CD4-positive, alpha-beta T cell (primary cell): ENCODE results near the gene KIF27. TPM values are rescaled to one million over a fixed set of nuclear protein-coding genes. Genes with fewer than 3 reads are reported as not detected.

Source experiments
- ATAC-seq: fragments of 200-7000 bp; cut with Tn5 transposase; one replicate; pipeline ENCODE4 v1.10.0; 2022; ENCODE audit warnings: mild to moderate bottlenecking; ENCODE audit not compliant: poor library complexity
- CTCF ChIA-PET: fragments of 350-600 bp; sonication (Branson Sonifier 250); formaldehyde crosslinking; loops from one replicate; lab custom pipeline; 2021; ENCODE audit warnings: antibody characterized with exemption, inconsistent platforms; lab: Charles Lee
- POLR2A ChIA-PET: fragments of 350-600 bp; sonication (Branson Sonifier 250); formaldehyde crosslinking; loops from one replicate; lab custom pipeline; 2021; ENCODE audit warnings: antibody characterized with exemption, inconsistent platforms; lab: Charles Lee
- DNase-seq, 14 experiments: peaks; one replicate each; pipeline ENCODE4 v3.0.0-alpha.2; 2013 to 2020; ENCODE audit warnings: mixed read lengths in 2 of 14
- H3K27ac ChIP-seq, 2 donors: one replicate each; pipeline versions ENCODE4 v1.5.1 to v1.7.0; 2013; ENCODE audit warnings: low read length in 2 of 2, low read depth in 1 of 2, mild to moderate bottlenecking in 1 of 2
- H3K27me3 ChIP-seq, 2 experiments: 1 replicate in 1 of 2; 2 replicates in 1 of 2; pipeline versions ENCODE4 v1.6.1 to v1.7.0; 2013; ENCODE audit warnings: low read length in 2 of 2, control low read depth in 1 of 2, mild to moderate bottlenecking in 1 of 2, moderate library complexity in 1 of 2; ENCODE audit not compliant: insufficient read depth in 2 of 2, control insufficient read depth in 1 of 2
- H3K36me3 ChIP-seq: one replicate; pipeline ENCODE4 v1.6.1; 2013; ENCODE audit warnings: low read length, control low read depth; ENCODE audit not compliant: insufficient read depth
- H3K4me1 ChIP-seq: one replicate; pipeline ENCODE4 v1.6.1; 2013; ENCODE audit warnings: low read length, control low read depth; ENCODE audit not compliant: insufficient read depth
- H3K4me3 ChIP-seq: one replicate; pipeline ENCODE4 v1.5.1; 2013; ENCODE audit warnings: mild to moderate bottlenecking, low read length, moderate library complexity
- H3K9me3 ChIP-seq, 2 experiments: 1 replicate in 1 of 2; 2 replicates in 1 of 2; pipeline versions ENCODE4 v1.6.1 to v1.7.0; 2013; ENCODE audit warnings: low read length in 2 of 2, mild to moderate bottlenecking in 2 of 2, control low read depth in 1 of 2, moderate library complexity in 1 of 2; ENCODE audit not compliant: control insufficient read depth in 1 of 2, insufficient read depth in 1 of 2
- H3K27ac Mint-ChIP-seq: one replicate; pipeline ENCODE4 v1.8.0; 2020; ENCODE audit warnings: mixed read lengths
- H3K27me3 Mint-ChIP-seq: one replicate; pipeline ENCODE4 v1.8.0; 2021; ENCODE audit warnings: mixed read lengths
- H3K36me3 Mint-ChIP-seq: one replicate; pipeline ENCODE4 v1.8.0; 2021; ENCODE audit warnings: low read depth, mixed read lengths
- H3K4me1 Mint-ChIP-seq: one replicate; pipeline ENCODE4 v1.8.0; 2021; ENCODE audit warnings: low read depth, mixed read lengths
- H3K4me3 Mint-ChIP-seq: one replicate; pipeline ENCODE4 v1.8.0; 2020; ENCODE audit warnings: mild to moderate bottlenecking, mixed read lengths
- H3K9me3 Mint-ChIP-seq: one replicate; pipeline ENCODE4 v1.8.0; 2020; ENCODE audit warnings: mixed read lengths
- CTCF ChIP-seq: fragments of 200-600 bp; IDR thresholded peaks from one replicate; pipeline ENCODE4 v1.8.0; 2022; ENCODE audit warnings: antibody characterized with exemption, mild to moderate bottlenecking
- intact Hi-C, 2 experiments: fragments of 100-400 bp; cut with DNase I in 1 of 2; cut with micrococcal nuclease in 1 of 2; formaldehyde crosslinking; loops; one replicate each; pipeline versions ENCODE4 v1.15.1 to v1.9.0; 2023 to 2025; cut with DNase I, micrococcal nuclease
- total RNA-seq, 174 experiments: library from RNA in 2 of 174; stranded (reverse) in 2 of 174; gene quantifications; one replicate each; pipeline ENCODE4 v1.2.3 and lab custom pipeline; 2021 to 2026

Gene KIF27
- total RNA-seq, 2 experiments from 2014 or later: 3.6 to 5.1 TPM

GRCh38 chr9:83934569-83935275 lies 13.5 kb upstream of the KIF27 start:
- Mint-ChIP-seq H3K4me3 (no peak overlapping the region), H3K36me3 (peaks cover 17% of the 10 kb centered on the region), H3K27ac (no peak overlapping the region), H3K4me1 (peaks cover 15% of the 10 kb centered on the region), H3K27me3 (no peaks in the 10 kb centered on the region), H3K9me3 (no peaks in the 10 kb centered on the region)
- intact Hi-C loops: no loop called here
- Histone ChIP-seq H3K36me3 (no peaks in the 10 kb centered on the region), H3K27me3 (no peaks in the 10 kb centered on the region), H3K27ac (no peak overlapping the region), H3K9me3 (no peaks in the 10 kb centered on the region), H3K4me1 (no peaks in the 10 kb centered on the region), H3K4me3 (no peak overlapping the region)
- ChIA-PET POLR2A (interaction anchor here (0.7 kb wide), 1 partner anchor 13 kb away, joined by 3 read pairs; the partner anchor contains the start of gene KIF27), CTCF (interaction anchor here (1.3 kb wide), 1 partner anchor 14 kb away, joined by 3 read pairs; no protein-coding TSS in a partner anchor)
- ATAC-seq: no peak
- no peak for DNase-seq
- no peak for TF ChIP-seq CTCF

GRCh38 chr9:83933790-83934189 lies 12.6 kb upstream of the KIF27 start:
- H3K36me3 Mint-ChIP-seq: peaks cover 8% of the 10 kb centered on the region
- no peak for TF ChIP-seq CTCF
- H3K27ac Mint-ChIP-seq: no peak overlapping the region
- H3K4me3 Mint-ChIP-seq: no peak overlapping the region
- Histone ChIP-seq H3K27ac (no peak overlapping the region), H3K9me3 (no peaks in the 10 kb centered on the region), H3K36me3 (no peaks in the 10 kb centered on the region), H3K4me1 (no peaks in the 10 kb centered on the region), H3K4me3 (no peak overlapping the region), H3K27me3 (no peaks in the 10 kb centered on the region)
- DNase-seq (no peak), ATAC-seq (no peak)
- intact Hi-C loops: no loop called here
- ChIA-PET CTCF (interaction anchor here (0.7 kb wide), 1 partner anchor 490 kb away, joined by 3 read pairs; no protein-coding TSS in a partner anchor), POLR2A (no interaction called here)
- H3K9me3 Mint-ChIP-seq: no peaks in the 10 kb centered on the region
- no peaks in the 10 kb centered on the region for H3K27me3 Mint-ChIP-seq
- H3K4me1 Mint-ChIP-seq: peaks cover 15% of the 10 kb centered on the region

- POLR2A ChIA-PET: no interaction called here
- TF ChIP-seq CTCF: no peak
- H3K27ac ChIP-seq: no peak overlapping the region
- no peaks in the 10 kb centered on the region for H3K4me1 ChIP-seq
- intact Hi-C loops: no loop called here
- H3K36me3 Mint-ChIP-seq: peaks cover 2% of the 10 kb centered on the region
- DNase-seq: no peak
- no peaks in the 10 kb centered on the region for H3K9me3 ChIP-seq
- H3K27ac Mint-ChIP-seq: no peak overlapping the region
- H3K4me3 ChIP-seq: no peak overlapping the region
- CTCF ChIA-PET: no interaction called here
- H3K4me3 Mint-ChIP-seq: no peak overlapping the region
- no peaks in the 10 kb centered on the region for H3K9me3 Mint-ChIP-seq
- no peaks in the 10 kb centered on the region for H3K27me3 Mint-ChIP-seq
- H3K27me3 ChIP-seq: no peaks in the 10 kb centered on the region
- ATAC-seq: no peak
- peaks cover 15% of the 10 kb centered on the region for H3K4me1 Mint-ChIP-seq
- no peaks in the 10 kb centered on the region for H3K36me3 ChIP-seq
Measured at GRCh38 chr9:83932851-83933250, 11.6 kb upstream of the KIF27 start.
